GM19372 (cell line): Measurements from ENCODE around the gene LGALS8.
"Not testable (repeated sequence)": the region's sequence is repeated elsewhere in the genome, so short reads cannot be mapped to it uniquely, and the experiment has no call there.

Source experiments
- ATAC-seq: cut with Tn5 transposase; IDR thresholded peaks from one replicate; pipeline ENCODE4 v1.9.1; 2021; ENCODE audit warnings: mild to moderate bottlenecking, low read depth, moderate library complexity; ENCODE audit not compliant: unreplicated experiment

The LGALS8 gene

GRCh38 chr1:236536540-236536939 is 12.8 kb downstream of the LGALS8 start:
- ATAC-seq = no peak

DNA sequence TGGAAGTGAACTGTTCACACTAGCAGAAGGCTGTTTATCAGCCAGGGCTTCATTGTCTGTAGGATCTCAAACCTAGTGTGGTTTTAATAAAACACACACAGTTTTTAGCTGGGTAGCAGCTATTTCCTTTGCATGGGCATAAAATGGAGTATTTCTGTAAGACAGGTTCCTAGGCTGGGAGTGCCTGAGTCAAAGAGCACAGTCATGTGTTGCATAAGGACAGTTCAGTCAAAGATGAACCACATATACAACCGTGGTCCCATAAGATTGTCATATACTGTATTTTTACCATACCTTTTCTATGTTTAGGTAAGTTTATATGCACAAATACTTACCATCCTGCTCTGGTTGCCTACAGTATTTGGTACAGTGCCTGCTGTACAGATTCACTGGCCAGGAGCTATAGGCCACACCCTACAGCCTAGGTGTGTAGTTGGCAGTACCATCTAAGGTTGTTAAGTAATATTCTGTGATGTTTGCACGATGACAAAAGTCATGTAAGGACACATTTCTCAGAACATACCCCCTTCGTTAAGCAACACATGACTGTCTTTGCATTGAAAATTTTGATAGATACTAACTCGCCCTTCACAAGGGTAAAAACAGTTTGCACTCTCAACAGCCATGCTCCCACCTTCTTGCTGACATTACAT is 17.2 kb downstream of the LGALS8 start:
- ATAC-seq = no peak

DNA sequence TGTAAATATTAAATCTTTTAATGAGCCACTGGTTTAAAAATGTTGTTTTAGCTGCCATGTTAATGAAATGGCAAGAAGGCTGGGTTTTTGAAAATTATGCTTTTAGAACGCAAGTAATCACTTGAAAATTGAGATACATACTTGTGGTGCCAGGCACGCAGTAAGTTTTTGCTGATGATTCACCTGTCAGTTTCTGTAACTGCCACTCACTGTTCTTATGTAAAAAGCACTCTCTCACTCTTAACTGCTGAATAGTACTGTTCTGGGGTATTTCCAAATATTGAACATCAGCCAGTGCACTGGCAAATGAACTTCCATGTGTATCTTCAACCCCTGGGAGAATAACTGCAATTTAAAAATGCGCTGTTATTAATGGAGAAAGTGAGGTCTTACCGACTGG is 17.9 kb downstream of the LGALS8 start:
- ATAC-seq = no peak

GRCh38 chr1:236543065-236543669 is 19.4 kb downstream of the LGALS8 start:
- ATAC-seq = no peak

GRCh38 chr1:236545621-236546169 is 21.9 kb downstream of the LGALS8 start:
- no peak for ATAC-seq

- ATAC-seq = no peak
These were observed 24.7 kb downstream of the LGALS8 start for GRCh38 chr1:236548452-236548851.

- ATAC-seq = no peak
These were observed 27.4 kb downstream of the LGALS8 start for GRCh38 chr1:236550961-236551851.

DNA sequence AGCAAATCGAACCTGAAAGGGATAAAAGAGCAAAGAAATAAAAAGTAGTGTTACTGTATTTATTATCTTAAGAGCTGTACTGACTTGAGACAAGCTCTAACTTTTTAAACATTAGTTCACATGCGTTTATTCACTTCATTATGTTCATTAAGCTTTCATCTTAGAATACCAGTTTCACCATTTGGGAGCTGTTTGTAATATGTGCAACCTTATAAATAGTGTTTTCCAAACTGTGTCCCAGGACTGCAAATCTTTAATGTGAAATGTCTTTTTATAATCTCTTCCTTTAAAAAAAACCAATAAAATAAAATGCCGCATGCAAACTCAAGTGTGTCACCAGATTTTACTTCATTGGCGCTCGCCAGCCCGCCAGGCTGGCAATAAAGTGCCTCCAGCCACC is 28.3 kb downstream of the LGALS8 start:
- no peak for ATAC-seq

DNA sequence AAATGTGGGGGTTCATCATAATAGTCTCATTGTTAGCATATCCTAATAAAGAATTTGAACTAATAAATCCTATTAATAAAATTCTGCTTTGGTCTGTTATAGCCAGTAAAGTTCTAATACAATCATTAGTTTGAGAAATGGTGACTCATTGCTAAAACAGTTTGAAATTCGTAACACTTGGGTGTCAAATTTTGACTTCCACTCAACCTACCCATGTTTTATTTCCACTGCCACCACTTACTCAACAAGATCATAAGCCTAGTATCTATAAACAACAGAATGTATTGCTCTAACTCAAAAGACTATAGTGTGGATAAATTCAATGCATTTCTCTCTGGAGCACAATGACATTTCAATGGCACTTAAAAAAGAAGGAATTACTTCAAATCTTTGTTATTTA is 29.1 kb downstream of the LGALS8 start:
- no peak for ATAC-seq

GRCh38 chr1:236553370-236553769 is 29.6 kb downstream of the LGALS8 start:
- no peak for ATAC-seq

- no peak for ATAC-seq
These were observed 32.8 kb downstream of the LGALS8 start for GRCh38 chr1:236556606-236557005.

DNA sequence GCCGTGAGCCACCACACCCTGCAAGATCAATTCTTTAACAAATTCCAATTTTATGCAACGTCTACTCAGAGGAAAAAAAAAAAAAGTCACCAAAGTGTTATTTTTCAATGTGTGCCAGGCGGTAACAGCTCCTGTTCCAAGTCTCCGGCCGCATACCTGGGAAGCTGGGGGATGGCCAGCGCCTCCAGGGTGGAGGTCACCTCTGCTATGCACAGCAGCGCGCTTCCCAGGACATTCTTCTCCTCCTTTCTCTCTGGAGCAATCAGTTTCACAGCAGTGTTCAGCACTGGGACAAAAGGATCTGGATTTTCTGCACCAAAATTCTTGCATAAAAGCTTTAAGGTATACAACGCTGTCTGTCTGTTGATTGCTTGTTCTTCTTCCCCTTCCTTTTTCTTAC is 34.3 kb downstream of the LGALS8 start:
- no peak for ATAC-seq

DNA sequence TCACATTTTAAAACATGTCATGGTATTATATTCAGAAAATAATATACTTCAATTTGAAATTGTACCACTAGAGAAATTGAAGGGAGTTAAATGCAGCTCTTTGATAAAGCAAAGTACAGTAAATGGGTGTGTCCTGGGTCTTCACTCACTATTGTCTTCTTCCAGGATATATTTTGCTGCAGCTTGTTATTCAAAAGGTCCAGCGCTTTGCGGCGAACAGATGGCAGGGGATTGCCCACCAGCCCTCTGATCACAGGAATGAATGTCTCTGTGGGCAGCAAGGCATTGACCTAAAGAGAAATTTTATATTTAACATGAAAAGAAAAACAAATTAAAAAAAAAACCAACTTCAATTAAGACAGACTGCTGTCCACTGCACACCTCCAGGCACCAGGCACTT is 35.1 kb downstream of the LGALS8 start:
- ATAC-seq = no peak

- ATAC-seq = no peak
These were observed 36.5 kb downstream of the LGALS8 start for GRCh38 chr1:236560213-236560771.

DNA sequence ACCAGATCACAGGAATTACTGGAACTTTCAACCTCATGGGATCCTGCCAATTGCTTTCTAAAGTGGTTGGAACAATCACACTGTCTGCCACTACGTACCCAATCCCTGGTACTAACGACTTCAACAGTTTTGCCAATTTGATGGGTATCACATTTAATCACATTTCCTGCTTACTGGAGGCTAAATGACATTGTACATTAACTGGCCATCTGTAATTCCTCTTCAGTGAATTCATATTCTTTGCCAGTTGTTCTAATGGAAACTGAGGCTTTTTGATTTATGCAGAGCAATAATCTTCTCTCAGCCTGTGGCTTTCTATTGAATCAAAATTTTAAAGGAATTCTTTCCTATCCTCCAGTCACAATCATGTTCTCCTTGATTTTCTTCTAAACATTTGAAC is 38.2 kb downstream of the LGALS8 start:
- ATAC-seq = no peak

DNA sequence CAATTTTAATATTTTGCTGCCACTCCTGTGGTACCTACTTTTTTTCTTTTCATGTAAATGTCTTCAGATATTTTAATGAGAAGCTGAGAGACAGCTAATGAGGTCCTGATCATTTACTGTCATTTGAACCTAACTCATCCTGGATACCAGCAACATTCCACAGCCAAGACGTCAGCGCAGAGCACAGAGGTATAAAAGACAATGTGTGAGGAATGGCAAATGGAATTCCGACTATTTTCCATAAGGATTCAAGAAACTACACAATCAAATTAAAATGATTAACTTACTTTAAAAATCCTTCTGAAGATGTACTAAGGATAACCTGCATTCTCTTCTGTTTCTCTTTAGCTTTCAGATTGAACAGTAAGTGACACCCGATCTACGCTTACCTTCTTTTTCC is 41.7 kb downstream of the LGALS8 start:
- ATAC-seq = no peak

- no peak for ATAC-seq
These were observed 44.6 kb downstream of the LGALS8 start for GRCh38 chr1:236568285-236568894.

DNA sequence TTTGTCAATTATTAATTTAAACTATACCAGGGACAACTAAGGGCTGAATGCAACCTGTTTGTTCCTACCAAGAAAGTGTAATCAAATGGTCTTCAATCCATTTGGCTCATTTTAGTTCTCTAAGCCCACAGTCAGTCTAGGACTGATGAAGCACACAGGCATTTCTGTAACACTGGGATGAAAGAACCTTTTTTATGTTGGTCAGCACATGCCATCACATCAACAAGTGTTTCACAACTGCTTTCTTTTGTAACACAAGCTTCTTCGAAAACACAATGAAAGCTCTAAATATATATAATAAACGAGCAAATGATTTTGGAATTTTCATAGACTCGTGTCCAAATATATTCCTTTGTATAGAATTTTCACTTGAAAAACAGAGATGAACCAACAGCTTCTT is 51.7 kb downstream of the LGALS8 start:
- ATAC-seq = no peak

DNA sequence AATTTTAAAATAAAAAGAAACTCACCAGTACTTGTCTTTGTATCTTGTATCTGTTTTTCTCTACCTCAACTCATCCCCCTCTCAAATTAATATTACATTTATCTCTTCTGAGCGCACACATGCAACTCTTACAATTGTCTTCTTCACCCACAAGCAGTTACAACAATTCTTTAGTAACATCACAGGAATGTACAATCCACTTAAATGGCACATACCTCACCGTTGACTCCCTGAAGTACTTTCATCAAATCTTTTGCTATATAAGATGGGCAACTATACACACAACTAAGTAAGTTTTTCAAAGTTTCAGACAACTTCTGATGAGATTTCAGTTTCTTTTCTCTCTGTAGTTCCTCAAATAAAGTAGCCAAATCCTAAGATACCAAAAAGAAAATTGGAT is 52.2 kb downstream of the LGALS8 start:
- no peak for ATAC-seq

- ATAC-seq = not testable (repeated sequence)
These were observed 53.3 kb downstream of the LGALS8 start for GRCh38 chr1:236577041-236577440.

GRCh38 chr1:236578661-236579060 is 54.9 kb downstream of the LGALS8 start:
- ATAC-seq = no peak
